GM23338 (cell line): ENCODE data around the gene MYO18B. TPM values are rescaled to one million over a fixed set of nuclear protein-coding genes. Genes with fewer than 3 reads are reported as not detected.

Source experiments
- ATAC-seq: fragments of 200-7000 bp; cut with Tn5 transposase; 3 replicates; pipeline ENCODE4 v1.9.1; 2020
- DNase-seq: peaks from one replicate; pipeline ENCODE4 v3.0.0-alpha.2; 2015; ENCODE audit warnings: low spot score
- H2AFZ ChIP-seq: fragments of 200-600 bp; sonication (generic); 2 replicates; pipeline ENCODE4 v1.8.0; 2016; ENCODE audit warnings: antibody characterized with exemption, mild to moderate bottlenecking, moderate library complexity
- H3F3A ChIP-seq: fragments of 200-600 bp; sonication (generic); replicated peaks from 2 replicates; pipeline ENCODE4 v1.8.0; 2017; ENCODE audit warnings: antibody characterized with exemption, mixed run types, low read depth
- H3K27ac ChIP-seq: fragments of 200-600 bp; sonication (generic); 2 replicates; pipeline ENCODE4 v1.6.1; 2016; ENCODE audit warnings: low read depth
- H3K27me3 ChIP-seq: fragments of 200-600 bp; sonication (generic); 2 replicates; pipeline ENCODE4 v1.8.0; 2016; ENCODE audit warnings: mild to moderate bottlenecking, mixed run types, moderate library complexity; ENCODE audit not compliant: insufficient read depth
- H3K36me3 ChIP-seq: fragments of 200-600 bp; sonication (generic); 2 replicates; pipeline ENCODE4 v1.8.0; 2016; ENCODE audit warnings: mild to moderate bottlenecking; ENCODE audit not compliant: insufficient read depth
- H3K4me1 ChIP-seq: fragments of 200-600 bp; sonication (generic); 2 replicates; pipeline ENCODE4 v1.8.0; 2016; ENCODE audit warnings: mild to moderate bottlenecking, moderate library complexity; ENCODE audit not compliant: insufficient read depth
- H3K4me2 ChIP-seq: fragments of 200-600 bp; sonication (generic); 2 replicates; pipeline ENCODE4 v1.7.1; 2017; ENCODE audit warnings: mixed run types
- H3K4me3 ChIP-seq: fragments of 200-600 bp; sonication (generic); 2 replicates; pipeline ENCODE4 v1.6.1; 2016; ENCODE audit warnings: mixed run types
- H3K79me2 ChIP-seq: fragments of 200-600 bp; sonication (generic); replicated peaks from 2 replicates; pipeline ENCODE4 v1.8.0; 2017; ENCODE audit warnings: mild to moderate bottlenecking; ENCODE audit not compliant: insufficient read depth
- H3K9me2 ChIP-seq: fragments of 200-600 bp; sonication (generic); 2 replicates; pipeline ENCODE4 v1.8.0; 2017; ENCODE audit not compliant: insufficient read depth
- H4K20me1 ChIP-seq: fragments of 200-600 bp; sonication (generic); replicated peaks from 2 replicates; pipeline ENCODE4 v1.8.0; 2017; ENCODE audit warnings: mild to moderate bottlenecking; ENCODE audit not compliant: insufficient read depth
- H3K27ac Mint-ChIP-seq: 2 replicates; pipeline ENCODE4 v1.8.0; 2020; ENCODE audit warnings: inconsistent platforms, mild to moderate bottlenecking, moderate library complexity, mixed read lengths
- H3K27me3 Mint-ChIP-seq: 3 replicates; pipeline ENCODE4 v1.8.0; 2022; ENCODE audit warnings: low read depth, mild to moderate bottlenecking, moderate library complexity, mixed read lengths, inconsistent platforms; ENCODE audit not compliant: insufficient read depth, poor library complexity
- H3K36me3 Mint-ChIP-seq: 3 replicates; pipeline ENCODE4 v1.8.0; 2021; ENCODE audit warnings: low read depth, mild to moderate bottlenecking, inconsistent platforms, moderate library complexity, mixed read lengths
- H3K4me1 Mint-ChIP-seq: 3 replicates; pipeline ENCODE4 v1.8.0; 2020; ENCODE audit warnings: mild to moderate bottlenecking, inconsistent platforms, mixed read lengths
- H3K4me3 Mint-ChIP-seq: 3 replicates; pipeline ENCODE4 v1.8.0; 2021; ENCODE audit warnings: moderate library complexity, mild to moderate bottlenecking, inconsistent platforms, mixed read lengths
- H3K9me3 Mint-ChIP-seq: 3 replicates; pipeline ENCODE4 v1.8.0; 2020; ENCODE audit warnings: moderate library complexity, mild to moderate bottlenecking, inconsistent platforms, mixed read lengths
- EZH2 ChIP-seq: fragments of 200-600 bp; sonication (generic); IDR thresholded peaks from one replicate; pipeline ENCODE4 v1.8.0; 2017; ENCODE audit warnings: antibody characterized with exemption, mild to moderate bottlenecking, low read depth; ENCODE audit not compliant: unreplicated experiment
- EZH2phosphoT487 ChIP-seq: fragments of 200-600 bp; sonication (generic); IDR thresholded peaks from one replicate; pipeline ENCODE4 v1.8.1; 2018; ENCODE audit warnings: antibody characterized with exemption; ENCODE audit not compliant: unreplicated experiment
- NANOG ChIP-seq: IDR thresholded peaks from 2 replicates; pipeline ENCODE4 v1.6.1; 2016; ENCODE audit warnings: antibody characterized with exemption, borderline replicate concordance
- POLR2AphosphoS5 ChIP-seq: IDR thresholded peaks from 2 replicates; pipeline ENCODE4 v1.6.1; 2016; ENCODE audit warnings: antibody characterized with exemption, low read depth
- REST ChIP-seq: IDR thresholded peaks from one replicate; pipeline ENCODE4 v1.6.1; 2018; ENCODE audit warnings: antibody characterized with exemption; ENCODE audit not compliant: unreplicated experiment
- STAT1 ChIP-seq: IDR thresholded peaks from one replicate; pipeline ENCODE4 v1.6.1; 2016; ENCODE audit warnings: antibody characterized with exemption; ENCODE audit not compliant: unreplicated experiment
- ZNF114 ChIP-seq: fragments of 250-450 bp; sonication (Bioruptor Pico); IDR thresholded peaks from 2 replicates; pipeline ENCODE4 v1.5.0; 2020; ENCODE audit warnings: mild to moderate bottlenecking, moderate library complexity
- ZNF331 ChIP-seq: fragments of 250-450 bp; sonication (Bioruptor Pico); IDR thresholded peaks from 2 replicates; pipeline ENCODE4 v1.5.0; 2020; ENCODE audit warnings: low read depth, mild to moderate bottlenecking, moderate library complexity
- ZNF462 ChIP-seq: fragments of 250-450 bp; sonication (Bioruptor Pico); IDR thresholded peaks from 2 replicates; pipeline ENCODE4 v1.5.0; 2020; ENCODE audit warnings: mild to moderate bottlenecking, moderate library complexity
- polyA plus RNA-seq: library from polyadenylated mRNA; unstranded; fragments of >200 nt; fragmentation: Nextera tagmentation; extraction: Ambion mirVana; gene quantifications from 2 replicates; pipeline ENCODE4 v1.2.1, GENCODE V29; 2016
- total RNA-seq: library from RNA; depleted of rRNA; stranded (reverse); fragments of >200 nt; shearing (Covaris generic); gene quantifications from 2 replicates; pipeline ENCODE4 v1.2.3, GENCODE V29; 2014

The MYO18B gene
- total and polyA plus RNA-seq, 2 experiments from 2014 or later: 0.36 to 0.45 TPM

- peaks cover 6% of the 10 kb centered on the region for H3K27me3 Mint-ChIP-seq
- Histone ChIP-seq H4K20me1 (peaks cover 6% of the 10 kb centered on the region; the same call in 1 of the 2 replicates), H3K4me1 (no peaks in the 10 kb centered on the region)
Observed at GRCh38 chr22:25698978-25699377, 43.0 kb upstream of the MYO18B start.

More at GRCh38 chr22:25698978-25699377, 43.0 kb upstream of the MYO18B start:
- TF ChIP-seq EZH2phosphoT487 (no peak), ZNF331 (CRISPR knock-in tag) (no peak), EZH2 (no peak), NANOG (no peak), STAT1 (no peak), ZNF114 (CRISPR knock-in tag) (no peak), POLR2AphosphoS5 (no peak), REST (no peak), ZNF462 (CRISPR knock-in tag) (no peak)
- Mint-ChIP-seq H3K4me3 (no peak overlapping the region), H3K4me1 (peaks cover 4% of the 10 kb centered on the region; the same call in 2 of the 3 replicates), H3K36me3 (peaks cover 10% of the 10 kb centered on the region), H3K9me3 (no peaks in the 10 kb centered on the region), H3K27ac (peak overlapping the region; percentile 27; the same call in 1 of the 2 replicates)
- no peaks in the 10 kb centered on the region; the same call in 1 of the 2 replicates for H3K36me3 ChIP-seq
- H3K27ac ChIP-seq: no peak overlapping the region
- ATAC-seq (no peak), DNase-seq (no peak)
- H3K79me2 ChIP-seq: no peaks in the 10 kb centered on the region
- H3K9me2 ChIP-seq: no peaks in the 10 kb centered on the region
- no peak overlapping the region for H3K4me3 ChIP-seq
- no peaks in the 10 kb centered on the region for H3F3A ChIP-seq
- no peak overlapping the region for H3K4me2 ChIP-seq
- H3K27me3 ChIP-seq: no peaks in the 10 kb centered on the region
- no peak overlapping the region for H2AFZ ChIP-seq
